Measurements from ENCODE around the gene ZMYM4. TPM values are rescaled to one million over a fixed set of nuclear protein-coding genes. Genes with fewer than 3 reads are reported as not detected.

The ZMYM4 gene
- total and polyA plus RNA-seq, 10 of the 15 experiments (the other 5 are each of a cell fraction or from before 2014, with no cell fraction given) = 8.0 to 37.0 (median 28.1) TPM

GRCh38 chr1:35466120-35466519 is 197.6 kb downstream of the ZMYM4 start:
- Histone ChIP-seq H3K36me3 (ENCODE audit: control insufficient read depth in 2 of 2, insufficient read depth in 2 of 2, low read length in 1 of 2) (peaks cover 8 to 18% of the 10 kb centered on the region in 2 experiments; a peak in 3 of 4 replicates), H3K9ac (ENCODE audit: control insufficient read depth, insufficient read depth, low read length) (no peak overlapping the region), H3K4me2 (ENCODE audit: control insufficient read depth, insufficient read depth) (no peak overlapping the region), H3K27ac (ENCODE audit: control insufficient read depth, insufficient read depth) (no peak overlapping the region), H3K27me3 (replicated peaks in 1 of 2; ENCODE audit: control insufficient read depth in 2 of 2, insufficient read depth in 2 of 2, low read length in 1 of 2) (no peaks in the 10 kb centered on the region), H3K79me2 (ENCODE audit: control insufficient read depth, insufficient read depth, low read length) (no peaks in the 10 kb centered on the region), H4K20me1 (ENCODE audit: control insufficient read depth, insufficient read depth) (no peaks in the 10 kb centered on the region), H3K4me3 (no peak overlapping the region), H3K4me1 (ENCODE audit: control insufficient read depth, insufficient read depth, low read length) (peaks cover 16% of the 10 kb centered on the region), H3K9me3 (replicated peaks; ENCODE audit: control insufficient read depth, insufficient read depth, low read length) (peaks cover 17% of the 10 kb centered on the region), H2AFZ (ENCODE audit: control insufficient read depth, low read depth, low read length) (no peak overlapping the region)
- ChIA-PET SMC1A (ENCODE audit: uncharacterized antibody, unreplicated experiment) (interaction anchor here (0.9 to 2.3 kb wide), 4 partner anchors 11 to 67 kb away, joined by 3 to 15 read pairs (median 6); no protein-coding TSS in a partner anchor), RAD21 (ENCODE audit: unreplicated experiment) (no interaction called here), POLR2A (no interaction called here), CTCF (interaction anchor here (1.0 to 2.1 kb wide), 2 partner anchors 15 to 90 kb away, joined by 3 to 13 read pairs; no protein-coding TSS in a partner anchor)
- BruUV-seq (replicated peaks) = no TSS peak
- no peak for DNase-seq (ENCODE audit: low read depth, low spot score)
- intact Hi-C loops (cut with micrococcal nuclease; ENCODE audit: unreplicated experiment) = no loop called here
- WGBS (ENCODE audit: insufficient coverage, insufficient replicate concordance, low lambda C conversion rate, missing lambda C conversion rate) = 89% methylated on average over 1 of the region's 1 CpG
- no peak for FAIRE-seq
- ATAC-seq = no peak
- in situ Hi-C loops (cut with MboI) = no loop called here
- TF ChIP-seq CEBPZ (IDR thresholded peaks at IDR 0.05; ENCODE audit: low read depth, low read length) (no peak), YY1 (IDR thresholded peaks at IDR 0.05; ENCODE audit: low read depth, low read length) (no peak), HDAC2 (IDR thresholded peaks at IDR 0.05) (no peak), IRF5 (IDR thresholded peaks at IDR 0.05; ENCODE audit: borderline replicate concordance) (no peak), ZBTB11 (CRISPR knock-in tag; IDR thresholded peaks at IDR 0.05) (no peak), ZSCAN29 (IDR thresholded peaks at IDR 0.05) (no peak), SKIL (IDR thresholded peaks at IDR 0.05; ENCODE audit: low read depth, poor library complexity, severe bottlenecking) (no peak), YBX1 (IDR thresholded peaks at IDR 0.05) (no peak), JUNB (IDR thresholded peaks at IDR 0.05) (no peak), MAX (IDR thresholded peaks at IDR 0.05; ENCODE audit: low read depth, low read length) (no peak)

Data from GM12878 (cell line).